ENCODE data around the gene SEC22C. TPM values are rescaled to one million over a fixed set of nuclear protein-coding genes. Genes with fewer than 3 reads are reported as not detected.
A peak's percentile ranks its signal among the peaks of the same experiment; 100 is the strongest.
"Not testable (repeated sequence)": the region's sequence is repeated elsewhere in the genome, so short reads cannot be mapped to it uniquely, and the experiment has no call there.

Gene SEC22C
- total and polyA plus RNA-seq, 7 donors: 11.2 to 46.8 (median 15.5) TPM

DNA sequence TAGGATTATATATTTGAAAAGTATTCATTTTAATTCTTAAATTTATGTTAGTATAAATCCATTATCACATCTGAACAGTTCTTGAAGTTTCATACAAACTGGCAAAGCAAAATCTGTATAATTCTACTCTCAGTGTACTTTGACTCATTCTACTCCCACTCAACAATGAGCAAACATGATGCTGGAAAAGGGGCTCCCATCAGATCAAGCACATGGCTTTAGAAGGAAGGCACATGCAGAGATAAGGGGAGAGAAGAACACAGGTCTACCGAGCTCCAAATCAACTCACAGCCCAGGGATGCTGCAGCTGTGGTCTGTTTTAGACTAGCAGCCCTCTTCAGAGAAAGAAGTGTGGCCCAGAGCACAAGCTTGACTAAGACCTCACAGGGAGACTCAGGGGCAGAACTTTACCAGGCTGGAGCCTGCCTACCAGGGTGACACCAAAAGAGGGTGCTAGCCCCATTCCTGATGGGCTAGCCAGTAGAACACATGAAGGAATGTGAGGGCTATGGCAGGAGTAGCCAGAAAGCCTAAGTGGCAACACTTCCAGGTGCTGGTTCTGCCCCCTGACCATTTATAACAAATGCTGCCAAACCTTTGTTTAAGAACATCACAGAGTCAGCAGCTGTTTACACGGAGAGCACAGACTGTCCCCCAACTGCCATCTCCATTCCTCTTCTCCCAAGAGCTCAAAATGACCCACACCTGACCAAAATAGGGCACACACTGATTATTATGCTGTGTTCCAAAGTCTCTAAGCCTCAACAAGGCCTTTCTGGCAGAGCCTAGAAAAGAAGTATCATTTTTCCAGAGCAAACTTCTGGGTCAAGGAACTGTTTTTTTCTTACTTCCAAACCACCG lies 19.5 kb downstream of the SEC22C start:
- WGBS, 3 donors: 43 to 57% (median 55%) methylated on average over 3 of the region's 3 CpGs
- H3K4me1 ChIP-seq: no peaks in the 10 kb centered on the region
- no peaks in the 10 kb centered on the region for H3K9me3 ChIP-seq
- intact Hi-C loops (cut with DNase I): no loop called here
- H3K4me3 ChIP-seq: no peak overlapping the region
- TF ChIP-seq, protein P1, sequence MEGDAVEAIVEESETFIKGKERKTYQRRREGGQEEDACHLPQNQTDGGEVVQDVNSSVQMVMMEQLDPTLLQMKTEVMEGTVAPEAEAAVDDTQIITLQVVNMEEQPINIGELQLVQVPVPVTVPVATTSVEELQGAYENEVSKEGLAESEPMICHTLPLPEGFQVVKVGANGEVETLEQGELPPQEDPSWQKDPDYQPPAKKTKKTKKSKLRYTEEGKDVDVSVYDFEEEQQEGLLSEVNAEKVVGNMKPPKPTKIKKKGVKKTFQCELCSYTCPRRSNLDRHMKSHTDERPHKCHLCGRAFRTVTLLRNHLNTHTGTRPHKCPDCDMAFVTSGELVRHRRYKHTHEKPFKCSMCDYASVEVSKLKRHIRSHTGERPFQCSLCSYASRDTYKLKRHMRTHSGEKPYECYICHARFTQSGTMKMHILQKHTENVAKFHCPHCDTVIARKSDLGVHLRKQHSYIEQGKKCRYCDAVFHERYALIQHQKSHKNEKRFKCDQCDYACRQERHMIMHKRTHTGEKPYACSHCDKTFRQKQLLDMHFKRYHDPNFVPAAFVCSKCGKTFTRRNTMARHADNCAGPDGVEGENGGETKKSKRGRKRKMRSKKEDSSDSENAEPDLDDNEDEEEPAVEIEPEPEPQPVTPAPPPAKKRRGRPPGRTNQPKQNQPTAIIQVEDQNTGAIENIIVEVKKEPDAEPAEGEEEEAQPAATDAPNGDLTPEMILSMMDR (IDR thresholded peaks at IDR 0.05): no peak
- DNase-seq (no peak), ATAC-seq (peak in 3 of 4 donors; percentile 25 to 60 (median 38))
- H3K27me3 ChIP-seq (ENCODE audit: insufficient read depth in 3 of 3, low read length in 2 of 3): no peaks in the 10 kb centered on the region
- no peak overlapping the region for H3K27ac ChIP-seq
- peaks cover 6 to 100% of the 10 kb centered on the region in 2 donors for H3K36me3 ChIP-seq (ENCODE audit: insufficient read depth in 1 of 2, low read depth in 1 of 2)

DNA sequence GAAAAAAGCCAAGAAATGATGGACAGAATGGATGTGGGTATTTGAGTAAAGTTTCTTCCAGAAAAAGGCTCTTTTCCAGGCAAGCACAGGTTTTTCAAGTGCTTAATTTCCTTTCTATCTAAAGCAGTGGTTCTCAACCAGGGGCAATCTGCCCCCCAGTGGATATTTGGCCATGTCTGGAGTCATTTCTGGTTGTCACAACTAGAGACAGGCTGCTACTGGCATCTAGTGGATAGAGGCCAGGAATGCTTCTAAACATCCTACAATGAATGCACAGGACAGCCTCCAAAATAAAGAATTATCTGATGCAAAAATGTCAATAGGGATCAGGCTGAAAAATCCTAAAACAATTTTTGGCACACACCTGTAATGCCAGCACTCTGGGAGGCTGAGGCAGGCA lies 23.9 kb downstream of the SEC22C start:
- no peak overlapping the region for H3K27ac ChIP-seq
- no peaks in the 10 kb centered on the region for H3K9me3 ChIP-seq
- no peaks in the 10 kb centered on the region for H3K4me1 ChIP-seq
- no peaks in the 10 kb centered on the region for H3K27me3 ChIP-seq (ENCODE audit: insufficient read depth in 3 of 3, low read length in 2 of 3)
- ATAC-seq: no peak
- intact Hi-C loops (cut with DNase I): no loop called here
- H3K36me3 ChIP-seq (ENCODE audit: insufficient read depth in 1 of 2, low read depth in 1 of 2): peaks cover 20 to 100% of the 10 kb centered on the region in 2 donors
- TF ChIP-seq, protein P1 (IDR thresholded peaks at IDR 0.05): no peak
- no peak for DNase-seq
- no peak overlapping the region for H3K4me3 ChIP-seq

DNA sequence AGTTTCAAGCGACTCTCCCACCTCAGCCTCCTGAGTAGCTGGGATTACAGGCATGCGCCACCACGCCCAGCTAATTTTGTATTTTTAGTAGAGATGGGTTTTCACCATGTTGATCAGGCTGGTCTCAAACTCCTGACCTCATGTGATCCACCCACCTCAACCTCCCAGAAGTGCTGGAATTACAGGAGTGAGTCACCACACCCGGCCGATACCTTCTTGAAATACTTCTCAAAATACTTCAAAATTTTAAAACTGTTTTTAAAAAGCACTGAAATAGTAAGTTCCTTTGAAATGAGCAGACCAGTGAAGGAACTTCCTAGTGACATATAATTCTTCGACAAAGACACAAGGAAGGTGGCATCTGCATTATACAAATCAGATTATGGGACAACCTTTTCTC lies 24.9 kb downstream of the SEC22C start:
- 96 to 98% (median 96%) methylated on average over 6 of the region's 6 CpGs for WGBS, 3 donors
- H3K27ac ChIP-seq; H3K27me3 ChIP-seq (ENCODE audit: insufficient read depth in 3 of 3, low read length in 2 of 3); intact Hi-C loops (cut with DNase I); ATAC-seq; H3K4me3 ChIP-seq; H3K4me1 ChIP-seq; DNase-seq; H3K9me3 ChIP-seq: not testable (repeated sequence)
- H3K36me3 ChIP-seq (ENCODE audit: insufficient read depth in 1 of 2, low read depth in 1 of 2): peaks cover 20 to 100% of the 10 kb centered on the region in 2 donors

DNA sequence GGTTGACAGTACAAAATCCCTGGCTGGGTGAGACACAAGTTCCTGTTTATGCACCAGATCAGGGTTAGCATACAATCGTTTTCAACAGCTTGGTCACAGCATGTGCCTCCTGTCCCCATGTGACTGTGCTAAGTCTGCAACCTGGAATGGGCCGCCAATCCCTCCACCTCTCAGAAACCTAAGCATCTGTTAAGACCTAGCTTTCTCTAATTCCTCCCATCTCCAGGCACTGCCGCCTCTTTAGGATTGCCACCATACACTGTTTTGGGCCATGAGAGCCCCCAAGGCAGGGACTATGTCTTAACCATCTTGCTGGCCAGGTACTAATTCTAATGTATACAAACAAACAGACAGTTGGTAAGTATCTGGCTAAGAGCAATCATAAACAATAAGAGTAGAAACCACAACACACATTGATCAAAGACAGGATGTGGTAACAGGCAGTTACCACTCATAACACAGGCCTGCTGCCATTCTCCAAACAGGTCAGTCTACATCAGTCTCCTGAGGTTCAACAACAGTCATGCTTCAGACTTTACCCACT lies 25.6 kb downstream of the SEC22C start:
- intact Hi-C loops (cut with DNase I): no loop called here
- DNase-seq (no peak), ATAC-seq (no peak)
- H3K4me3 ChIP-seq: no peak overlapping the region
- no peak overlapping the region for H3K27ac ChIP-seq
- 75 to 86% (median 80%) methylated on average over 3 of the region's 3 CpGs for WGBS, 3 donors
- H3K36me3 ChIP-seq (ENCODE audit: insufficient read depth in 1 of 2, low read depth in 1 of 2): peaks cover 20 to 100% of the 10 kb centered on the region in 2 donors
- H3K27me3 ChIP-seq (ENCODE audit: insufficient read depth in 3 of 3, low read length in 2 of 3): no peaks in the 10 kb centered on the region
- TF ChIP-seq, protein P1 (IDR thresholded peaks at IDR 0.05): no peak
- H3K4me1 ChIP-seq: no peaks in the 10 kb centered on the region
- no peaks in the 10 kb centered on the region for H3K9me3 ChIP-seq

DNA sequence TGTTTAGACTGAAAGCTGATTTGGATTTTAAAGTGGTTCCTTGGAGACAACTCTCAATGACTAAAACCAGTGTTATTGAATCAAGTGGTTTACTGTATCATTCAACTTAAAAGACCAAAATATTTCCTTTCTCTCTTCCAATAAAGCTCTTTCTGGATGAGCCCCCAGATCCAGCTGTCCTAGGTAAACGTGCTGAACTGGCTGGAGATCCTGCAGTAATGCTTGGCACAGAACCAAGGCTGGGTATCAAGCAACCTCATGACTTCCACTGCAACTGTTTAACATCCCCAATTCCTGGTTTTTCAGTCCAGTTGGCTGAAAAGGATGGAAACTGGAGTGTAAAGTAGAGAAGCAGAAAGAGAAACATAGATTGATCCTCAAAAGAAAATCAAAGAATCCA lies 28.9 kb downstream of the SEC22C start:
- intact Hi-C loops (cut with DNase I): no loop called here
- TF ChIP-seq, protein P1 (IDR thresholded peaks at IDR 0.05): no peak
- no peaks in the 10 kb centered on the region for H3K4me1 ChIP-seq
- ATAC-seq: no peak
- no peak overlapping the region for H3K4me3 ChIP-seq
- no peak overlapping the region for H3K27ac ChIP-seq
- no peaks in the 10 kb centered on the region for H3K9me3 ChIP-seq
- 5 to 14% (median 14%) methylated on average over 1 of the region's 1 CpG for WGBS, 3 donors
- DNase-seq: no peak
- no peaks in the 10 kb centered on the region for H3K27me3 ChIP-seq (ENCODE audit: insufficient read depth in 3 of 3, low read length in 2 of 3)
- H3K36me3 ChIP-seq (ENCODE audit: insufficient read depth in 1 of 2, low read depth in 1 of 2): peaks cover 21 to 94% of the 10 kb centered on the region in 2 donors

All from psoas muscle (tissue), 8 donors.